CD4-positive, alpha-beta T cell (primary cell): ENCODE measurements around the gene FYN. TPM values are rescaled to one million over a fixed set of nuclear protein-coding genes. Genes with fewer than 3 reads are reported as not detected.

ENCODE experiments used
- ATAC-seq: fragments of 200-7000 bp; cut with Tn5 transposase; one replicate; pipeline ENCODE4 v1.10.0; 2022; ENCODE audit warnings: mild to moderate bottlenecking; ENCODE audit not compliant: poor library complexity
- CTCF ChIA-PET: fragments of 350-600 bp; sonication (Branson Sonifier 250); formaldehyde crosslinking; loops from one replicate; lab custom pipeline; 2021; ENCODE audit warnings: antibody characterized with exemption, inconsistent platforms; lab: Charles Lee
- POLR2A ChIA-PET: fragments of 350-600 bp; sonication (Branson Sonifier 250); formaldehyde crosslinking; loops from one replicate; lab custom pipeline; 2021; ENCODE audit warnings: antibody characterized with exemption, inconsistent platforms; lab: Charles Lee
- DNase-seq, 14 experiments: peaks; one replicate each; pipeline ENCODE4 v3.0.0-alpha.2; 2013 to 2020; ENCODE audit warnings: mixed read lengths in 2 of 14
- H3K27ac ChIP-seq, 2 donors: one replicate each; pipeline versions ENCODE4 v1.5.1 to v1.7.0; 2013; ENCODE audit warnings: low read length in 2 of 2, low read depth in 1 of 2, mild to moderate bottlenecking in 1 of 2
- H3K27me3 ChIP-seq, 2 experiments: 1 replicate in 1 of 2; 2 replicates in 1 of 2; pipeline versions ENCODE4 v1.6.1 to v1.7.0; 2013; ENCODE audit warnings: low read length in 2 of 2, control low read depth in 1 of 2, mild to moderate bottlenecking in 1 of 2, moderate library complexity in 1 of 2; ENCODE audit not compliant: insufficient read depth in 2 of 2, control insufficient read depth in 1 of 2
- H3K36me3 ChIP-seq: one replicate; pipeline ENCODE4 v1.6.1; 2013; ENCODE audit warnings: low read length, control low read depth; ENCODE audit not compliant: insufficient read depth
- H3K4me1 ChIP-seq: one replicate; pipeline ENCODE4 v1.6.1; 2013; ENCODE audit warnings: low read length, control low read depth; ENCODE audit not compliant: insufficient read depth
- H3K4me3 ChIP-seq: one replicate; pipeline ENCODE4 v1.5.1; 2013; ENCODE audit warnings: mild to moderate bottlenecking, low read length, moderate library complexity
- H3K9me3 ChIP-seq, 2 experiments: 1 replicate in 1 of 2; 2 replicates in 1 of 2; pipeline versions ENCODE4 v1.6.1 to v1.7.0; 2013; ENCODE audit warnings: low read length in 2 of 2, mild to moderate bottlenecking in 2 of 2, control low read depth in 1 of 2, moderate library complexity in 1 of 2; ENCODE audit not compliant: control insufficient read depth in 1 of 2, insufficient read depth in 1 of 2
- H3K27ac Mint-ChIP-seq: one replicate; pipeline ENCODE4 v1.8.0; 2020; ENCODE audit warnings: mixed read lengths
- H3K27me3 Mint-ChIP-seq: one replicate; pipeline ENCODE4 v1.8.0; 2021; ENCODE audit warnings: mixed read lengths
- H3K36me3 Mint-ChIP-seq: one replicate; pipeline ENCODE4 v1.8.0; 2021; ENCODE audit warnings: low read depth, mixed read lengths
- H3K4me1 Mint-ChIP-seq: one replicate; pipeline ENCODE4 v1.8.0; 2021; ENCODE audit warnings: low read depth, mixed read lengths
- H3K4me3 Mint-ChIP-seq: one replicate; pipeline ENCODE4 v1.8.0; 2020; ENCODE audit warnings: mild to moderate bottlenecking, mixed read lengths
- H3K9me3 Mint-ChIP-seq: one replicate; pipeline ENCODE4 v1.8.0; 2020; ENCODE audit warnings: mixed read lengths
- intact Hi-C, 2 experiments: fragments of 100-400 bp; cut with DNase I in 1 of 2; cut with micrococcal nuclease in 1 of 2; formaldehyde crosslinking; loops; one replicate each; pipeline versions ENCODE4 v1.15.1 to v1.9.0; 2023 to 2025; cut with DNase I, micrococcal nuclease
- total RNA-seq, 174 experiments: library from RNA in 2 of 174; stranded (reverse) in 2 of 174; gene quantifications; one replicate each; pipeline ENCODE4 v1.2.3 and lab custom pipeline; 2021 to 2026
- TF ChIP-seq, protein P1 (sequence below): fragments of 200-600 bp; IDR thresholded peaks from one replicate; pipeline ENCODE4 v1.8.0; 2022; ENCODE audit warnings: antibody characterized with exemption, mild to moderate bottlenecking

Gene FYN
- total RNA-seq, 2 experiments from 2014 or later, result 419 TPM

- H3K27me3 ChIP-seq, result no peaks in the 10 kb centered on the region
- peak overlapping the region; percentile 83 for H3K4me3 Mint-ChIP-seq
- no peaks in the 10 kb centered on the region for H3K27me3 Mint-ChIP-seq
- H3K36me3 Mint-ChIP-seq, result peaks cover 44% of the 10 kb centered on the region
- ATAC-seq (peak; percentile 24), DNase-seq (peak in 10 of 14 experiments; percentile 25 to 87 (median 44))
- TF ChIP-seq, protein P1, sequence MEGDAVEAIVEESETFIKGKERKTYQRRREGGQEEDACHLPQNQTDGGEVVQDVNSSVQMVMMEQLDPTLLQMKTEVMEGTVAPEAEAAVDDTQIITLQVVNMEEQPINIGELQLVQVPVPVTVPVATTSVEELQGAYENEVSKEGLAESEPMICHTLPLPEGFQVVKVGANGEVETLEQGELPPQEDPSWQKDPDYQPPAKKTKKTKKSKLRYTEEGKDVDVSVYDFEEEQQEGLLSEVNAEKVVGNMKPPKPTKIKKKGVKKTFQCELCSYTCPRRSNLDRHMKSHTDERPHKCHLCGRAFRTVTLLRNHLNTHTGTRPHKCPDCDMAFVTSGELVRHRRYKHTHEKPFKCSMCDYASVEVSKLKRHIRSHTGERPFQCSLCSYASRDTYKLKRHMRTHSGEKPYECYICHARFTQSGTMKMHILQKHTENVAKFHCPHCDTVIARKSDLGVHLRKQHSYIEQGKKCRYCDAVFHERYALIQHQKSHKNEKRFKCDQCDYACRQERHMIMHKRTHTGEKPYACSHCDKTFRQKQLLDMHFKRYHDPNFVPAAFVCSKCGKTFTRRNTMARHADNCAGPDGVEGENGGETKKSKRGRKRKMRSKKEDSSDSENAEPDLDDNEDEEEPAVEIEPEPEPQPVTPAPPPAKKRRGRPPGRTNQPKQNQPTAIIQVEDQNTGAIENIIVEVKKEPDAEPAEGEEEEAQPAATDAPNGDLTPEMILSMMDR, result no peak
- peak overlapping the region; percentile 99 for H3K27ac Mint-ChIP-seq
- peaks cover 99% of the 10 kb centered on the region for H3K4me1 Mint-ChIP-seq
- H3K4me1 ChIP-seq, result peaks cover 89% of the 10 kb centered on the region
- H3K27ac ChIP-seq, result peak overlapping the region; percentile 70 to 71
- ChIA-PET CTCF (interaction anchor here (0.6 to 1.7 kb wide), 10 partner anchors 13 to 232 kb away, joined by 3 to 5 read pairs (median 4); no protein-coding TSS in a partner anchor), POLR2A (interaction anchor here (0.6 to 5.2 kb wide), 15 partner anchors 11 to 264 kb away, joined by 3 to 48 read pairs (median 4); no protein-coding TSS in a partner anchor)
- intact Hi-C loops, result loop anchor here (2.0 to 5.0 kb wide), 6 partner anchors 16 to 278 kb away; no protein-coding TSS in a partner anchor
- H3K4me3 ChIP-seq, result peak overlapping the region; percentile 19
- peaks cover 2% of the 10 kb centered on the region for H3K36me3 ChIP-seq
- H3K9me3 Mint-ChIP-seq, result no peaks in the 10 kb centered on the region
- H3K9me3 ChIP-seq, result no peaks in the 10 kb centered on the region
Observed at GRCh38 chr6:111764238-111765175, 108.7 kb downstream of the FYN start.

- peak overlapping the region; percentile 99 for H3K27ac Mint-ChIP-seq
- intact Hi-C loops, result loop anchor here (2.0 to 5.0 kb wide), 7 partner anchors 13 to 279 kb away; no protein-coding TSS in a partner anchor
- TF ChIP-seq, protein P1, result no peak
- ChIA-PET CTCF (interaction anchor here (0.7 to 1.7 kb wide), 10 partner anchors 14 to 233 kb away, joined by 3 to 4 read pairs (median 3); no protein-coding TSS in a partner anchor), POLR2A (interaction anchor here (0.7 to 5.2 kb wide), 17 partner anchors 7 to 265 kb away, joined by 3 to 48 read pairs (median 4); no protein-coding TSS in a partner anchor)
- H3K36me3 ChIP-seq, result peaks cover 2% of the 10 kb centered on the region
- H3K4me1 Mint-ChIP-seq, result peaks cover 99% of the 10 kb centered on the region
- H3K27ac ChIP-seq, result peak overlapping the region; percentile 64 to 97
- H3K27me3 ChIP-seq, result no peaks in the 10 kb centered on the region
- H3K4me3 ChIP-seq, result no peak overlapping the region
- H3K9me3 ChIP-seq, result no peaks in the 10 kb centered on the region
- H3K9me3 Mint-ChIP-seq, result no peaks in the 10 kb centered on the region
- DNase-seq (no peak), ATAC-seq (no peak)
- H3K4me1 ChIP-seq, result peaks cover 95% of the 10 kb centered on the region
- peak overlapping the region; percentile 27 for H3K4me3 Mint-ChIP-seq
- no peaks in the 10 kb centered on the region for H3K27me3 Mint-ChIP-seq
- peaks cover 50% of the 10 kb centered on the region for H3K36me3 Mint-ChIP-seq
Observed at GRCh38 chr6:111763381-111763780, 109.9 kb downstream of the FYN start.

GRCh38 chr6:111761783-111762312 lies 111.4 kb downstream of the FYN start:
- Mint-ChIP-seq H3K4me1 (peaks cover 98% of the 10 kb centered on the region), H3K36me3 (peaks cover 54% of the 10 kb centered on the region), H3K4me3 (peak overlapping the region; percentile 65), H3K27me3 (no peaks in the 10 kb centered on the region), H3K27ac (peak overlapping the region; percentile 99), H3K9me3 (no peaks in the 10 kb centered on the region)
- Histone ChIP-seq H3K4me3 (no peak overlapping the region), H3K9me3 (no peaks in the 10 kb centered on the region), H3K4me1 (peaks cover 81% of the 10 kb centered on the region), H3K27me3 (no peaks in the 10 kb centered on the region), H3K27ac (peak overlapping the region; percentile 93 to 97), H3K36me3 (peaks cover 2% of the 10 kb centered on the region)
- TF ChIP-seq, protein P1, result no peak
- intact Hi-C loops, result loop anchor here (2.0 to 5.0 kb wide), 7 partner anchors 15 to 280 kb away; no protein-coding TSS in a partner anchor
- ChIA-PET CTCF (interaction anchor here (0.7 to 2.9 kb wide), 6 partner anchors 15 to 71 kb away, joined by 3 to 7 read pairs (median 3); no protein-coding TSS in a partner anchor), POLR2A (interaction anchor here (0.7 to 5.2 kb wide), 18 partner anchors 9 to 266 kb away, joined by 3 to 48 read pairs (median 4); partner anchors contain the start of gene FYN)
- ATAC-seq (no peak), DNase-seq (peak in 3 of 14 experiments; percentile 55 to 63 (median 57))
